ENCODE measurements around the gene MEGF6.

GRCh38 chr1:3548895-3549294, 62.4 kb downstream of the MEGF6 start:
- TF ChIP-seq RXRA (IDR thresholded peaks at IDR 0.05; ENCODE audit: insufficient read depth, low read depth, low read length) (no peak), TAF1 (IDR thresholded peaks at IDR 0.05; ENCODE audit: low read depth, low read length) (no peak), SIN3A (conservative IDR thresholded peaks at IDR 0.05 in 1 of 2, IDR thresholded peaks at IDR 0.05 in 1 of 2; ENCODE audit: low read depth in 1 of 2, low read length in 2 of 2) (no peak), FOSL1 (IDR thresholded peaks at IDR 0.05; ENCODE audit: insufficient read depth, low read depth, low read length) (no peak), EP300 (IDR thresholded peaks at IDR 0.05; ENCODE audit: borderline replicate concordance in 1 of 2, low read depth in 2 of 2, low read length in 2 of 2) (no peak), RFX5 (IDR thresholded peaks at IDR 0.05; ENCODE audit: borderline replicate concordance, low read depth, low read length) (no peak), CTCF (IDR thresholded peaks at IDR 0.05; ENCODE audit: control extremely low read depth in 1 of 3, insufficient read depth in 1 of 3, low read depth in 1 of 3, low read length in 3 of 3) (no peak), SP2 (IDR thresholded peaks at IDR 0.05; ENCODE audit: low read length) (no peak), EZH2 (IDR thresholded peaks at IDR 0.05; ENCODE audit: low read depth, low read length, severe bottlenecking) (no peak), POLR2AphosphoS5 (IDR thresholded peaks at IDR 0.05; ENCODE audit: low read depth, low read length) (no peak)

All from H1 (cell line).